Measurements from ENCODE around the gene CHST3.

DNA sequence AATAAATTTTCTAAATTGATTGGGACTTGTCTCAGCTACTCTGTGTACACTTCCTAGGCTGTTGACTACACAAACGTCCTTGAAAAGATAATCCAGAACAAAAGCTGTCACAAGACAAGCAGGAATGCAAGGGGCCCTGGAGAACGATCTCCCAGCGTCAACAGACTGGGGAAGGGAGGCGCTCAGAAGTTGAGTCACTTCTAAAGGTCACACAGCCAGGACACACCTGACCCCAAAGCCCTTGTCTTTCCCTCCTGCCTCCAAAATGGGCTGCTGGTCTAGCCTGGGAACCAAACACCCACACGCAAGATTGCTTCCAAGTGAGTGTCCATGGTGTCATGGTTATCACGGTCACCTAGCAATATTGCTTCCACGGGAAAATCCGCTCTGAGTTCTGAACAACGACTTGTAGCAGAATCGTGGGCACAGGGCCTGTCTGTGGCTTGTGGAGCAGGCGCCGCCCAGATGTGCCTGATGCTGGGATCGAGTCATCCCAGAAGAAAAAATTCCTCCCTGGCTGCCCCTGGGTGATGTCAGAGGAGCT lies 74.3 kb downstream of the CHST3 start:
- TF ChIP-seq CTCF (IDR thresholded peaks at IDR 0.05) = no peak
- TF ChIP-seq POLR2A (IDR thresholded peaks at IDR 0.05) = no peak

Data from lower leg skin (tissue), 3 donors.